ENCODE results near the gene LILRB1. TPM values are rescaled to one million over a fixed set of nuclear protein-coding genes. Genes with fewer than 3 reads are reported as not detected.
"Not testable (repeated sequence)": the region's sequence is repeated elsewhere in the genome, so short reads cannot be mapped to it uniquely, and the experiment has no call there.

The LILRB1 gene
- 1 to 10 TPM; 1.2 to 1.6 (median 1.5) TPM for polyA plus RNA-seq (ENCODE audit: insufficient read length in 3 of 3)

GRCh38 chr19:54630262-54630661, at the start of gene LILRB1:
Gene LILRB1, plus strand, starts transcription at chr19:54630484. Its CDS starts 590 bp downstream, at chr19:54631074.
- DNase-seq (ENCODE audit: low read depth in 3 of 3, low spot score in 2 of 3): not testable (repeated sequence)

- no peak for DNase-seq (ENCODE audit: low read depth in 3 of 3, low spot score in 2 of 3)
Measured at GRCh38 chr19:54586397-54586796, 43.9 kb upstream of the LILRB1 start.

- DNase-seq (ENCODE audit: low read depth in 3 of 3, low spot score in 2 of 3): no peak
Measured at GRCh38 chr19:54587026-54587425, 43.3 kb upstream of the LILRB1 start.

- DNase-seq (ENCODE audit: low read depth in 3 of 3, low spot score in 2 of 3): not testable (repeated sequence)
Measured at GRCh38 chr19:54593445-54593844, 36.8 kb upstream of the LILRB1 start, which contains the start of gene LILRA1. Gene LILRA1, plus strand, starts transcription at chr19:54593632. Its CDS starts 613 bp downstream, at chr19:54594245.

- DNase-seq (ENCODE audit: low read depth in 3 of 3, low spot score in 2 of 3): not testable (repeated sequence)
Measured at GRCh38 chr19:54593931-54594626, 36.2 kb upstream of the LILRB1 start.

- no peak for DNase-seq (ENCODE audit: low read depth in 3 of 3, low spot score in 2 of 3)
Measured at GRCh38 chr19:54594737-54595136, 35.5 kb upstream of the LILRB1 start.

- DNase-seq (ENCODE audit: low read depth in 3 of 3, low spot score in 2 of 3): not testable (repeated sequence)
Measured at GRCh38 chr19:54595680-54596436, 34.4 kb upstream of the LILRB1 start.

GRCh38 chr19:54600212-54600611, 30.1 kb upstream of the LILRB1 start:
- no peak for DNase-seq (ENCODE audit: low read depth in 3 of 3, low spot score in 2 of 3)

GRCh38 chr19:54606230-54606629, 24.1 kb upstream of the LILRB1 start:
- DNase-seq (ENCODE audit: low read depth in 3 of 3, low spot score in 2 of 3): no peak

GRCh38 chr19:54606891-54607784, 23.1 kb upstream of the LILRB1 start:
- DNase-seq (ENCODE audit: low read depth in 3 of 3, low spot score in 2 of 3): no peak

- DNase-seq (ENCODE audit: low read depth in 3 of 3, low spot score in 2 of 3): no peak
Measured at GRCh38 chr19:54607785-54608150, 22.5 kb upstream of the LILRB1 start.

- DNase-seq (ENCODE audit: low read depth in 3 of 3, low spot score in 2 of 3): no peak
Measured at GRCh38 chr19:54608205-54608604, 22.1 kb upstream of the LILRB1 start.

- DNase-seq (ENCODE audit: low read depth in 3 of 3, low spot score in 2 of 3): no peak
Measured at GRCh38 chr19:54608792-54609191, 21.5 kb upstream of the LILRB1 start.

GRCh38 chr19:54609356-54609791, 20.9 kb upstream of the LILRB1 start:
- no peak for DNase-seq (ENCODE audit: low read depth in 3 of 3, low spot score in 2 of 3)

- no peak for DNase-seq (ENCODE audit: low read depth in 3 of 3, low spot score in 2 of 3)
Measured at GRCh38 chr19:54612428-54612827, 17.9 kb upstream of the LILRB1 start.

- DNase-seq (ENCODE audit: low read depth in 3 of 3, low spot score in 2 of 3): no peak
Measured at GRCh38 chr19:54614726-54615125, 15.6 kb upstream of the LILRB1 start.

GRCh38 chr19:54616057-54616456, 14.2 kb upstream of the LILRB1 start:
- DNase-seq (ENCODE audit: low read depth in 3 of 3, low spot score in 2 of 3): no peak

- no peak for DNase-seq (ENCODE audit: low read depth in 3 of 3, low spot score in 2 of 3)
Measured at GRCh38 chr19:54616821-54617560, 13.3 kb upstream of the LILRB1 start.

GRCh38 chr19:54620464-54620863, 9.8 kb upstream of the LILRB1 start:
- DNase-seq (ENCODE audit: low read depth in 3 of 3, low spot score in 2 of 3): no peak

GRCh38 chr19:54622431-54622830, 7.9 kb upstream of the LILRB1 start:
- no peak for DNase-seq (ENCODE audit: low read depth in 3 of 3, low spot score in 2 of 3)

Measured in right renal cortex interstitium (tissue), 3 donors.